ENCODE measurements around the gene NFIC.
"Not testable (repeated sequence)": the region's sequence is repeated elsewhere in the genome, so short reads cannot be mapped to it uniquely, and the experiment has no call there.

NFIC gene

GRCh38 chr19:3401004-3401768 is 34.8 kb downstream of the NFIC start:
- no peak for DNase-seq

GRCh38 chr19:3402631-3403443 is 36.5 kb downstream of the NFIC start:
- DNase-seq = no peak

- no peak for DNase-seq
These were observed 37.3 kb downstream of the NFIC start for GRCh38 chr19:3403489-3404323.

GRCh38 chr19:3404324-3405260 is 38.2 kb downstream of the NFIC start:
- DNase-seq = no peak

GRCh38 chr19:3405261-3405653 is 38.9 kb downstream of the NFIC start:
- DNase-seq = no peak

GRCh38 chr19:3406571-3407111 is 40.3 kb downstream of the NFIC start:
- no peak for DNase-seq

- DNase-seq = no peak
These were observed 41.5 kb downstream of the NFIC start for GRCh38 chr19:3407556-3408516.

- no peak for DNase-seq
These were observed 42.6 kb downstream of the NFIC start for GRCh38 chr19:3408996-3409345.

- DNase-seq = no peak
These were observed 43.1 kb downstream of the NFIC start for GRCh38 chr19:3409346-3410064.

GRCh38 chr19:3411636-3412035 is 45.3 kb downstream of the NFIC start:
- no peak for DNase-seq

GRCh38 chr19:3412066-3412465 is 45.7 kb downstream of the NFIC start:
- no peak for DNase-seq

- DNase-seq = no peak
These were observed 47.5 kb downstream of the NFIC start for GRCh38 chr19:3413796-3414327.

- DNase-seq = no peak
These were observed 49.3 kb downstream of the NFIC start for GRCh38 chr19:3415695-3416094.

GRCh38 chr19:3420244-3420755 is 53.9 kb downstream of the NFIC start:
- no peak for DNase-seq

- no peak for DNase-seq
These were observed 54.7 kb downstream of the NFIC start for GRCh38 chr19:3420909-3421619.

GRCh38 chr19:3421656-3422055 is 55.3 kb downstream of the NFIC start:
- not testable (repeated sequence) for DNase-seq

GRCh38 chr19:3423183-3423829 is 56.9 kb downstream of the NFIC start:
- DNase-seq = no peak

GRCh38 chr19:3426433-3426832 is 60.0 kb downstream of the NFIC start:
- DNase-seq = no peak
